HG03135 (cell line): ENCODE results near the gene MFSD2A.
"Not testable (repeated sequence)": the region's sequence is repeated elsewhere in the genome, so short reads cannot be mapped to it uniquely, and the experiment has no call there.

ENCODE experiments used
- ATAC-seq: cut with Tn5 transposase; IDR thresholded peaks from one replicate; pipeline ENCODE4 v1.9.1; 2021; ENCODE audit warnings: mild to moderate bottlenecking, moderate library complexity; ENCODE audit not compliant: unreplicated experiment

Gene MFSD2A

GRCh38 chr1:39996396-39997004 lies 41.6 kb downstream of the MFSD2A start:
- ATAC-seq: no peak

DNA sequence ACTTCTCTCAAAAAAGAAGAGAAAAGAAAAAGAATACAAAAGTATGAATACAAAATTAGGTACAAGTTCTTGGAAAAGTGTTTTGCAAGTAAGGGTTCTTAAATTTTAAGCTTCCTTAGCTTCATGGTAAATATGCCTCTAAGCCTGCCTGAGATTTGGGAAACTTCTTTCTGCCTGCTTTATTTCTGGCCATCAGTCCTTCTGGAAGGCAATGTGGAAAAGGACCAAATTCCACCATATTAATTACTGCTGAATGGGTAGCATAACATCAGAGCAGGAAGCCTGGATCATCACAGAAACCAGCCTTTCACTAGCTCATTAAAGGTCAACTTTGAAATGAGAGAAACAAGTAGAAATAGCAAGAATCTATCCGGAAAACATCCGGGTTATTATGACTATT lies 46.5 kb downstream of the MFSD2A start:
- no peak for ATAC-seq

GRCh38 chr1:40003156-40004093 lies 48.5 kb downstream of the MFSD2A start:
- ATAC-seq: peak; percentile 78

GRCh38 chr1:40004857-40005256 lies 49.9 kb downstream of the MFSD2A start:
- ATAC-seq: no peak

DNA sequence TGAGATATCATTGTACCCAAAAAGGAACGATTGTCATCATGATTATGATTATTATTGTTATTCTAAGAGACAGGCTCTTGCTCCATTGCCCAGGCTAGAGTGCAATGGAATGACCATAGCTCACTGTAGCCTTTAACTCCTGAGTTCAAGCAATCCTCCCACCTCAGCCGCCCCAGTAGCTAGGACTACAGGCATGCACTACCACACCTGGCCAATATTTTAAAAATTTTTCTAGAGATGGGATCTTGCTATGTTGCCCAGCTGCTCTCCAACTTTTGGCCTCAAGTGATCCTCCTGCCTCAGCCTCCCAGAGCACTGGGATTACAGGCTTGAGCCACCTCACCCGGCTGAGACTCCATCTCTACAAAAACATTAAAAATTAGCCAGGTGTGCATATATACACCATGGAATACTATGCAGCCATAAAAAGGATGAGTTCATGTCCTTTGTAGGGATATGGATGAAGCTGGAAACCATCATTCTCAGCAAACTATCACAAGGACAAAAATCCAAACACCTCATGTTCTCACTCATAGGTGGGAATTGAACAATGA lies 52.6 kb downstream of the MFSD2A start:
- ATAC-seq: not testable (repeated sequence)

- no peak for ATAC-seq
Measured at GRCh38 chr1:40011198-40011597, 56.3 kb downstream of the MFSD2A start.

- no peak for ATAC-seq
Measured at GRCh38 chr1:40014253-40014706, 59.3 kb downstream of the MFSD2A start.

GRCh38 chr1:40014812-40015594 lies 60.1 kb downstream of the MFSD2A start:
- ATAC-seq: no peak

DNA sequence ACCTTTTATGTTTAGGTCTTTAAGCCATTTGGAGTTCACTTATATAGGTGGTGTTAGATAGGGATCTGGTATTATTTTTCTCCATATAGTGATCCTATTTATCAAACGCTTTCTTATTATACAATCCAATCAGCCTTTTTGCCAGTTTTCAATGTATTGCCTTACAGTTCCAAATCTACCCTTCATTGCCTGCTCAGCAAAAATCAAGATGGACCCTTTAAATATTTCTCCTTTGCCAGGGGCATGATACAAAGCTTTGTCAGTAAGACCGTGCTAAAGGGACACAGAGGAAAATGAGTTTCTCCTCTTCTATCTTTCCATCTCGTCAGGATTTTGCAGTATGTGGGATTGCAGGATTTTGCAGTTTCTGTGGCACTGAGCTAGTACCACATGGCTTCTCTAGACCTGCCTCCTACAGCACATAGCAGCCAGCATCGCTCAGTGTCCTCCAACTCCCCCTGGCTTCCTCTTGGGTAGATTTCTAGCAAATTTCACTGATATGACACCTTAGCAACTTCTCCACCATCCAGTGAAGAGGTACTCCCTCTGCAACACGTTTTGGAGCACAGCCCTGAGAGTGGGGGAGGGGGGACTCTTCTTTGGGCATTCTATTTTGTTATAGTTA lies 63.1 kb downstream of the MFSD2A start:
- ATAC-seq: no peak
